GM23338 (cell line): Measurements from ENCODE around the gene MED9.

Experiments used
- CTCF ChIP-seq, 2 experiments: fragments of 200-600 bp in 1 of 2; sonication (generic) in 1 of 2; conservative IDR thresholded peaks; 2 replicates each; pipeline versions ENCODE4 v1.5.1 to v1.6.1; 2016 to 2017; ENCODE audit warnings: antibody characterized with exemption in 2 of 2, low read depth in 2 of 2, mild to moderate bottlenecking in 2 of 2, moderate library complexity in 1 of 2
- EZH2phosphoT487 ChIP-seq: fragments of 200-600 bp; sonication (generic); IDR thresholded peaks from one replicate; pipeline ENCODE4 v1.8.1; 2018; ENCODE audit warnings: antibody characterized with exemption; ENCODE audit not compliant: unreplicated experiment
- STAT1 ChIP-seq: IDR thresholded peaks from one replicate; pipeline ENCODE4 v1.6.1; 2016; ENCODE audit warnings: antibody characterized with exemption; ENCODE audit not compliant: unreplicated experiment

GRCh38 chr17:17494870-17495535, 18.2 kb downstream of the MED9 start:
- TF ChIP-seq STAT1 (no peak), CTCF (conservative IDR thresholded peaks at IDR 0.05; ENCODE audit: low read depth in 2 of 2) (0 out of 4 replicates have a peak, but pooled peaks of 1 of the 2 experiments have one; percentile 7), EZH2phosphoT487 (no peak)
